ENCODE data around the gene NRL.
A peak's percentile ranks its signal among the peaks of the same experiment; 100 is the strongest.

The NRL gene

GRCh38 chr14:24135834-24136683 is 21.3 kb upstream of the NRL start, which contains the start of gene PSME1:
Gene PSME1 (plus strand): TSS chr14:24136194. CDS start chr14:24136263, 69 bp downstream.
- TF ChIP-seq, protein P1, sequence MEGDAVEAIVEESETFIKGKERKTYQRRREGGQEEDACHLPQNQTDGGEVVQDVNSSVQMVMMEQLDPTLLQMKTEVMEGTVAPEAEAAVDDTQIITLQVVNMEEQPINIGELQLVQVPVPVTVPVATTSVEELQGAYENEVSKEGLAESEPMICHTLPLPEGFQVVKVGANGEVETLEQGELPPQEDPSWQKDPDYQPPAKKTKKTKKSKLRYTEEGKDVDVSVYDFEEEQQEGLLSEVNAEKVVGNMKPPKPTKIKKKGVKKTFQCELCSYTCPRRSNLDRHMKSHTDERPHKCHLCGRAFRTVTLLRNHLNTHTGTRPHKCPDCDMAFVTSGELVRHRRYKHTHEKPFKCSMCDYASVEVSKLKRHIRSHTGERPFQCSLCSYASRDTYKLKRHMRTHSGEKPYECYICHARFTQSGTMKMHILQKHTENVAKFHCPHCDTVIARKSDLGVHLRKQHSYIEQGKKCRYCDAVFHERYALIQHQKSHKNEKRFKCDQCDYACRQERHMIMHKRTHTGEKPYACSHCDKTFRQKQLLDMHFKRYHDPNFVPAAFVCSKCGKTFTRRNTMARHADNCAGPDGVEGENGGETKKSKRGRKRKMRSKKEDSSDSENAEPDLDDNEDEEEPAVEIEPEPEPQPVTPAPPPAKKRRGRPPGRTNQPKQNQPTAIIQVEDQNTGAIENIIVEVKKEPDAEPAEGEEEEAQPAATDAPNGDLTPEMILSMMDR (IDR thresholded peaks at IDR 0.05; ENCODE audit: insufficient read depth, low read length, poor library complexity, severe bottlenecking), result no peak
- Histone ChIP-seq H3K4me3 (replicated peaks; ENCODE audit: low read depth, low read length) (peak within 1 kb of the TSS; percentile 87), H3K36me3 (ENCODE audit: control insufficient read depth, insufficient read depth, low read length) (peaks cover 14% of the 10 kb centered on the region), H3K27me3 (replicated peaks; ENCODE audit: control insufficient read depth, insufficient read depth, low read length) (no peaks in the 10 kb centered on the region)
- peak; percentile 92 for DNase-seq (ENCODE audit: extremely low read depth, insufficient read length)

DNA sequence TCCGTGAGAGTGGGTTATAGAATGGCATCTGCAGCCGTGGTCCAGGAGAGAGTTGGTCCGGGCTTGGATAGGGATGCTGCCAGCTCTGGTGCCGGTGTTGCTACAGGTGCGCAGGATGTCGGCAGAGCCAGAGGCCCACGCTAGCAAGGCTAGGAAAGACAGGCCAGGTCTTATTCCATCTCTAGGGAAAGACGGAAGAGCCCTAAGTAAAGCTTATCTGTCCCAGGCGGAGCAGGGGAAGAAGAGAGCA is 20.8 kb upstream of the NRL start:
- TF ChIP-seq, protein P1 (IDR thresholded peaks at IDR 0.05; ENCODE audit: insufficient read depth, low read length, poor library complexity, severe bottlenecking), result no peak
- H3K27me3 ChIP-seq (replicated peaks; ENCODE audit: control insufficient read depth, insufficient read depth, low read length), result no peaks in the 10 kb centered on the region

DNA sequence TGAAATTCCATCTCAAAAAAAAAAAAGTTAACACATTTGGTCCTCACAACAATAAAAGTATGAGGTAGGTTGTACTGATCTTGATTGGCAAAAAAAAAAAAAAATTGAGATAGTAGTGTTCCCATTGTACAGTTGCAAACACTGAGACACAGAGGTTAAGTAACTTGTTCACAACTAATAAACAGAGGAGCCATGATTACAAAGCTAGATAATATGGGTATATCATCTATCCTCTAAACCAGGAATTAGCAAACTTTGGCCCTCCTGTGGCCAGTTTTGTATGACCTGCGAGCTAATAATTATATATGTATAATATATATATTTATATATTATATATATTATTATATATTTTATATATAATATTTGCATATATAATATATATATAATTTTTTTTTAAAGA is 19.0 kb upstream of the NRL start:
- H3K4me3 ChIP-seq (replicated peaks; ENCODE audit: low read depth, low read length), result no peak overlapping the region
- no peaks in the 10 kb centered on the region for H3K27me3 ChIP-seq (replicated peaks; ENCODE audit: control insufficient read depth, insufficient read depth, low read length)
- H3K36me3 ChIP-seq (ENCODE audit: control insufficient read depth, insufficient read depth, low read length), result peaks cover 12% of the 10 kb centered on the region
- TF ChIP-seq, protein P1 (IDR thresholded peaks at IDR 0.05; ENCODE audit: insufficient read depth, low read length, poor library complexity, severe bottlenecking), result no peak
- no peak for DNase-seq (ENCODE audit: extremely low read depth, insufficient read length)

More for the DNA sequence above, 20.8 kb upstream of the NRL start:
- peak overlapping the region; percentile 70 for H3K4me3 ChIP-seq (replicated peaks; ENCODE audit: low read depth, low read length)
- H3K36me3 ChIP-seq (ENCODE audit: control insufficient read depth, insufficient read depth, low read length), result peaks cover 14% of the 10 kb centered on the region
- DNase-seq (ENCODE audit: extremely low read depth, insufficient read length), result no peak

DNA sequence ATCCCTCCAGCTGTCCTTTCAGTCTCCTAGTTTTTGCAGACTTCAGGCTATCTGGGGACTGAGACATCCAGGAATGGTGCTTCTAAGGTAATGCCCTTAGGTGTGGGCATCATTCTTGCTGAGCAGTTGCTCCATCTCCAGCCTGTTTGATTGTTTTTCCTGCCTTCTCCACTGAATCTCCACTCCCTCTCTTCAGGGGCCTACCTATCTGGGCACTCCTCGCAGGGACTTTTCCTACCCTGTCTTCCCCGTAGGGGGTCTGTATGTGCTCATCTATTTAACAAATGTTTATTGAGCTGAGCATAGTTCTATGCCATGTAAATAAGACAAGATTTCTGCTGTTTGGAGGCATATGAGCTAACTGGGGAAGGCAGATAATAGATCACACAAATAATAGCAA is 18.2 kb upstream of the NRL start:
- no peaks in the 10 kb centered on the region for H3K27me3 ChIP-seq (replicated peaks; ENCODE audit: control insufficient read depth, insufficient read depth, low read length)
- DNase-seq (ENCODE audit: extremely low read depth, insufficient read length), result no peak

DNA sequence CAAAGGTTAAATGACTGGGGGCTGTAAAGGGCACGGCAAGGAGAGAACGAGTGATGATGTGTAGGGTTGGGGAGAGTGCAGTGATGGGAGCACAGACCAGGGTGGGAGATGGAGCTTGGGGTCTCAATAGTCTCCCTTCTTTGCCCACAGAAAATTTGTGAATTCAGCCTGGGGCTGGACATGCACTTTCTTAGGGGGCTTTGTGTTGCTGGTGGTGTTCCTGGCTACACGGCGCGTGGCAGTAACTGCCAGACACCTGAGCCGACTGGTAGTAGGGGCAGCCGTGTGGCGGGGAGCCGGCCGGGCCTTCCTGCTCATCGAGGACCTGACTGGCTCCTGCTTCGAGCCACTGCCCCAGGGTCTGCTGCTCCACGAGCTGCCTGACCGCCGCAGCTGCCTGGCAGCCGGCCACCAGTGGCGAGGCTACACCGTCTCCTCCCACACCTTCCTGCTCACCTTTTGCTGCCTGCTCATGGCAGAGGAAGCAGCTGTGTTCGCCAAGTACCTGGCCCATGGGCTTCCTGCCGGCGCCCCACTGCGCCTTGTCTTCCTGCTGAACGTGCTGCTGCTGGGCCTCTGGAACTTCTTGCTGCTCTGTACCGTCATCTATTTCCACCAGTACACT is 17.4 kb upstream of the NRL start:
- Histone ChIP-seq H3K27me3 (replicated peaks; ENCODE audit: control insufficient read depth, insufficient read depth, low read length) (no peaks in the 10 kb centered on the region), H3K36me3 (ENCODE audit: control insufficient read depth, insufficient read depth, low read length) (no peaks in the 10 kb centered on the region; the same call in 1 of the 2 replicates), H3K4me3 (replicated peaks; ENCODE audit: low read depth, low read length) (no peak overlapping the region)
- TF ChIP-seq, protein P1 (IDR thresholded peaks at IDR 0.05; ENCODE audit: insufficient read depth, low read length, poor library complexity, severe bottlenecking), result no peak
- DNase-seq (ENCODE audit: extremely low read depth, insufficient read length), result peak; percentile 58

More for the DNA sequence above, 18.2 kb upstream of the NRL start:
- Histone ChIP-seq H3K36me3 (ENCODE audit: control insufficient read depth, insufficient read depth, low read length) (peaks cover 5% of the 10 kb centered on the region), H3K4me3 (replicated peaks; ENCODE audit: low read depth, low read length) (no peak overlapping the region)
- TF ChIP-seq, protein P1 (IDR thresholded peaks at IDR 0.05; ENCODE audit: insufficient read depth, low read length, poor library complexity, severe bottlenecking), result no peak

Data from GM06990 (cell line).